ENCODE measurements around the gene BRCA2.

The BRCA2 gene

DNA sequence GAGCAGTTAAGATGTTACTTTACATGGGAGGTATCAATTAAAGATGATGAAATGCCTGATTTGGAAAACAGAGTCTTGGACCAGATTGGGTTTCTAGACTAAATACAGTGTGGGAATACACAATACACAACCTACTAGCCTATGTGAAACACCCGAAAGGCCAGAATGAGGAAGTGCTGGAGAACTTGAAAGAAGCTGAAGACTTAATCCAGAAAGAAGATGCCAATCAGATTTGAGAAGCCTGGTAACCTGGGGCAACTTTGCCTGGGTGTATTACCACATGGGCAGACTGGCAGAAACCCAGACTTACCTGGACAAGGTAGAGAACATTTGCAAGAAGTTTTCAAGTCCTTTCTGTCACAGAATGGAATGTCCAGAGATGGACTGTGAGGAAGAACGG, 69.4 kb downstream of the BRCA2 start:
- DNase-seq: no peak

- DNase-seq: no peak
Observed at GRCh38 chr13:32385410-32385809, 70.1 kb downstream of the BRCA2 start.

GRCh38 chr13:32390048-32390447, 74.7 kb downstream of the BRCA2 start:
- no peak for DNase-seq

- no peak for DNase-seq
Observed at GRCh38 chr13:32390484-32390883, 75.2 kb downstream of the BRCA2 start.

GRCh38 chr13:32391101-32391619, 75.9 kb downstream of the BRCA2 start:
- DNase-seq: no peak

GRCh38 chr13:32403108-32403507, 87.8 kb downstream of the BRCA2 start:
- no peak for DNase-seq

DNA sequence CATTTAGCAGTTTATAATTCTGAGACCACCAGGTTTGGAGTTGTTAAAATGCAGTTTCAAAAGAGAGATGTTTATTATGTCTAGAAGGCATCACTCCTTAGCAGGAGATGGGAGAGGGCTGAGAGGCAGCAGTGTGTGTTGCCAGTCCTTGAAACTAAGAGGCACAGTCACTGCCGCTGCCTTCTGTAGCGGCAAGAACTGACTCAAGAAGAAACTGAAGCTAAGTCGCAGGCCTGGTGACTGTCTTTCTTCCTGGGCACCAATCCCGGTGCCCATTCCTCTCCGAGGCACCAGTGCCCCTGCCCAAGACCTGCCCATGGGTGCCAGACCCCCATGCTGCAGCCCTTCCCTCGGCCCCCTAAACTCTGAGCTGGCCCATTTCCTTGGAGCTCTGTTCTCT, 92.5 kb downstream of the BRCA2 start:
- no peak for DNase-seq

- DNase-seq: peak; percentile 4
Observed at GRCh38 chr13:32408296-32409000, 93.1 kb downstream of the BRCA2 start.

- DNase-seq: no peak
Observed at GRCh38 chr13:32409001-32409313, 93.6 kb downstream of the BRCA2 start.

DNA sequence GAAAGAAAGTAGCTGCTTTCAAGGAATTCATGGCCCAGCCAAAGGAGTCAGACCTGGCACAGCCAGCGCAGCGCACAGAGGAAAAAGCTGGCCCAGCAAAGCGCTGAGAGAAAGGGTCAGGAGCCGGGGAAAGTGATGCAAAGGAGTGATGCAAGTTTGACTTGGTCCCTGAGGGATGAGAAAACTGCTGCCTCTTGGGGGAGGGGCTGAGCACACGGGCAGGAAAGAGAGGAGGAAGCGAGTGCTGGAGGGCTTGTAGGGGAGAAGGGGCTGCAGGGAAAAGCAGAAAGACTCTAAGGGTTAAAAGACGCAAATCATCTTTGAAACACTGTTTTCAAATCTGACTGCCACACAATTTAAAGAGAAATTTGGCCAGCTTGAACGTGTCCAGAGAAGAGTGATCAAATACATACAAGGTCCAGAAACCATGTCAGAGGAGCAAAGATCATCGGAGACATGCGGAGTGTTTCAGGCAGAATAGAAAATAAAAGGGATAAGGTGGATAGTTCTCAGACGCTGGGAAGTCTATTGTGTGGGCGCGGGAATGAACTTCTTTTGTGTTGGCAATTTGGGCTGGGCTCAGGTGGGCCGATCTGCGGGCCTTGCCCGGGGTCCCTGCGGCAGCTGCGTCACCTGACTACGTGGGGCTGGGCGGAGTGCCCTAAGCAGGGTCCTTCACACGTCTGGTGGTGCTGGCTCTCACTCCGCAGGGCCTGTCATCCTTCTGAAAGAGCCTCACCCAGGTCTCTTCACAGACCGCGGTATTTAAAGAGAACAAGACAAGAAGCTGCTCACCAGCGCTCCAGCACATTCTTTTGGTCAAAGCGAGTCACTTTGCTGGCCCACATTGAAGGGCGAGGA, 94.5 kb downstream of the BRCA2 start:
- no peak for DNase-seq

DNA sequence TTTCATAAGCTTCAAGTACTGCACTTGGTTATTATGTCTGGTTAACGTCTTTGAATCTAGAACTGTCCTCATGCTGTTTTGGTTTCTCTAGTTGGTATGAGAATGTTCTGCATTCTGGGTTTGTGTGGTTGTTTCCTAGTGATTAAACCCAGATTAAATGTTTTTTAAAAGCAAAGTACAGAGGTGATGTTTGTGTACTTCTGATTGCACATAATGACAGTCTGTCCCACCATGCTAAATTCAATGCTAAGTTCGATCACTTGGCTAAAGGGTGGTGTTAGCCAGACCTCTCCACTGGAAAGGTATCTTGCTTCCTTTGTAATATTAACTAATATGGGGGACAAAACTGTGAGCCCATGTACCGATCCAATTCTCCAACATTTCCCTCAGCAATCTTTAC, 98.0 kb downstream of the BRCA2 start:
- DNase-seq: no peak

- DNase-seq: no peak
Observed at GRCh38 chr13:32414580-32414979, 99.3 kb downstream of the BRCA2 start.

DNA sequence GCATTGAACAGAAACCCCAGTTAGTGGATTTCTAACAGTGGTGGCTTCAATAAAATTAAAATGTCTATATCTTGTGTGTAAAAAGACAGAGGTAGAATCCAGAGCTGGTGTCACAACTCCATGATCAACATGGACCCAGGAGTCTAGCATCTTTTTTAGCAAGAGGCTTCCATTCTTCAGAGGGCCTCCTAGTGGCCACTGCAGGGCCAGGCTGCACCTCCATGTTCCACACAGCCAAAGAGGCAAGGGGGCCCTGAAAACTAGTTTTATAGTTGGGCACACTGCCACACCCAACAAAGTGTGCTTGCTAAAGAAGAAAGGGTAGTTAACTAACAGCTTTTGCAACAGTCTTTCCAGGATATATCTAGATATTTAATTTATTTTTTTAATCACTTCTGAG, 99.7 kb downstream of the BRCA2 start:
- DNase-seq: no peak

GRCh38 chr13:32417995-32418394, 102.7 kb downstream of the BRCA2 start:
- no peak for DNase-seq

DNA sequence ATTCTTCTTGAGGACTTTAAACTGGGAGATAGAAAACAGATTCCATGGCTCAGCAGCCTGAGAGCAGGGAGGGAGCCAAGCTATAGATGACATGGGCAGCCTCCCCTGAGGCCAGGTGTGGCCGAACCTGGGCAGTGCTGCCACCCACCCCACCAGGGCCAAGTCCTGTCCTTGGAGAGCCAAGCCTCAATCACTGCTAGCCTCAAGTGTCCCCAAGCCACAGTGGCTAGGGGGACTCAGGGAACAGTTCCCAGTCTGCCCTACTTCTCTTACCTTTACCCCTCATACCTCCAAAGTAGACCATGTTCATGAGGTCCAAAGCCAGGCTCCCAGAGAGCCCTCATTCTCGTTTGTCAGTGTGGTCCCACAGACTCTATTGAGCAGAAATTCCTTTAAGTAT, 104.6 kb downstream of the BRCA2 start:
- no peak for DNase-seq

DNA sequence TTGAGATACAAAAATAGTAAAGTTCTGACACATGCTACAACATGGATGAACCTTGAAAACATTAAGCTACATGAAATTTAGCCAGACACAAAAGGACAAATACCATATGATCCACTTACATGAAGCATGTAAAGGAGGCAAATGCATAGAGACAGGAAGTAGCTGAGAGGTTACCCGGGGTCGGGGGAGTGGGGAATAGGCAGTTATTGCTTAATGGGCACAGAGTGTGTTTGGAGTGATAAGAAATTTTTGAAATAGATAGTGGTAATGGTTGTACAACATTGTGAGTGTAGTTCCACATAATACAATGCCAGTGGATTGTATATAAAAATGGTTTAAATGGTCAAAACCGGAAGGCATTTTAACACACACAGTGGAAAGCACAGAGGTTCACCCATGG, 108.3 kb downstream of the BRCA2 start:
- DNase-seq: no peak

- no peak for DNase-seq
Observed at GRCh38 chr13:32425158-32425557, 109.8 kb downstream of the BRCA2 start.

- DNase-seq: no peak
Observed at GRCh38 chr13:32426191-32426989, 111.1 kb downstream of the BRCA2 start.

- DNase-seq: no peak
Observed at GRCh38 chr13:32426990-32427851, 111.9 kb downstream of the BRCA2 start.

DNA sequence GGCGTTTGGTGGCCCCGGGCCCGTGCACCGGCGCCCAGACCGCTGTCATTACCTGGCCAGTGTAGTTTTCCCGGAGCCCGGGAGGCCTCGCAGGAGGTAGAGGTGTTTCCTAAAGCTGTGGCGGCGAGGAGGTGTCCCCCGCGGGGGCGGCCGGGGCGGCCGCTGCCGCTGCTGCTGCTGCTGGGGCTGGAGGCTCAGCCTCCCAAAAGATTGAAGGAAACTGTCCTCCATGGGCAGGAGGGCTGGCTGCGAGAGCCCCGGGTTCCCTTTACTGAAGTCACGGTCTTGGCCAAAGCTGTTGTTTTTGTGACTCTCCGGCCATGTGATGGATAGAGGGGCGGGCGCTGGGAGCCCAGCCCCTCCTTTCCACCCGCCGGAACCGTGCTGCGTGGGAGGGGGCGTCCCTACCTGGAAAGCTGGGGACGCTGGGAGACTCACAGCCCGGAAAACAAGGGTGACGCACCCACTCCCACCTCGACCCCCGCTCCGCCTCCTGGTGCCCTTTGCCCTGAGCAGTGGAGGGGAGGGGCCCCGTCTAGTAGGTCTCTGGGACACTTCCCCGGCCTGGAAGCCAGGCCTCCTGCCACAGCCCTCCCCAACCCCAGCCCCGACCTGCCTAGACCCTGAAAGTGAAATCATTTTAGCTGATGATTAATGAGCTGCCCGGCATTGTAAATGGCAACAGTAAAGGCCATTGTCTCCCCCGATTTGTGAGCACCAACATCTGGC, 112.7 kb downstream of the BRCA2 start, which contains the start of gene N4BP2L1:
Gene N4BP2L1 (minus strand): TSS at position 279 of the 729 bp plus-strand sequence. CDS start 48 bp downstream, at position 231.
- DNase-seq: no peak

DNA sequence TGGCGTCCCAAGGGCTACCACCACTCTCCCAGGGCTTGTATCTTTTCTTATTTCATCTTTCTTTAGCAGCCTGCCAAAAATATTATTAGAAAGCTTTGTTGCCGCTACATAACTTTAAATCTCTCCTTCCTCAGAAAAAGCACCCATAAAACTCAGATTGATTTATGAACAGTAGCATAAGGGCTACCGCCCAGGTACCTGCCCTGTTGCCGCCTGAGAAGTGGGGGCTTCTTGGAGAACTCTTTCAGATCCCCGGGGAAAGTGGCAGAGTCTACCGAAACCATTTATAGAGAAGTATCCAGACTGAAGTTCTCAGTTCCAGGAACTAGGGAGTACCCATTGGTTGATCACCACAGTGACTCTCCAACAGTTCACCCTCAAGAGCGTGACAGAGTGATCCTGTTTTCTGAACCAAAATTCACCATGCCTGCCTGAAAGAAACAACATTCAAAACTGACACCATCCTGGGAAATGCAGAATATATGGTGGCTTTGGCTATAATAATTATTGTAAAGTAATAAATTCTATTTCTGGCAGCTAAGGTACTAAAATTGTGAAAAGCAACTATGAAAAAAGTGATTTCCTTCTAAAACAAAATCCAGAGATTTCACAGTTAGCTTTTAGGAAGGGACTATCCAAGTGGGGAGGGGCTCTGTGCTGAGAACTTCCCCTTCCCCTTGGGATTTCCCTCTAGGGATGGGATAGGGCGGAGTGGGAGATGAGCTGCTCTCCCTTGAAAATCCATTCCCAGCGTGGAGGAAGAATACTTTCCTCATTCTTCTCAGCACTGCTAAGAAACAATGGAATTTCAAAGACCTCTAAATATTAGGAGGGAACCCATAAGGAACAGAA, 113.5 kb downstream of the BRCA2 start:
- no peak for DNase-seq

All from NCI-H187 treated with DMSO at 0.1 percent for 48 hours (cell line).